Gastroesophageal sphincter (tissue), 4 donors: ENCODE measurements around the gene CFAP68. TPM values are rescaled to one million over a fixed set of nuclear protein-coding genes. Genes with fewer than 3 reads are reported as not detected.

ENCODE experiments used
- ATAC-seq: fragments of 150-250 bp; one replicate; pipeline ENCODE4 v1.9.1; 2016; ENCODE audit warnings: mild to moderate bottlenecking, moderate library complexity
- H3K27ac ChIP-seq, 4 donors: fragments of 200-600 bp; sonication (generic) in 3 of 4; 1 replicate in 3 of 4; 2 replicates in 1 of 4; pipeline ENCODE4 v1.5.1; 2016 to 2019
- H3K27me3 ChIP-seq: fragments of 200-600 bp; sonication (generic); one replicate; pipeline ENCODE4 v1.5.1; 2019
- H3K36me3 ChIP-seq, 2 donors: fragments of 200-600 bp; sonication (generic); one replicate each; pipeline ENCODE4 v1.5.1; 2019; ENCODE audit warnings: control low read depth in 1 of 2
- H3K4me1 ChIP-seq, 3 donors: fragments of 200-600 bp; sonication (generic); 1 replicate in 2 of 3; 2 replicates in 1 of 3; pipeline ENCODE4 v1.5.1; 2016 to 2019; ENCODE audit warnings: control low read depth in 2 of 3
- H3K4me3 ChIP-seq, 2 donors: fragments of 200-600 bp; sonication (generic); one replicate each; pipeline ENCODE4 v1.5.1; 2019; ENCODE audit warnings: mild to moderate bottlenecking in 1 of 2, moderate library complexity in 1 of 2
- H3K9me3 ChIP-seq, 3 donors: fragments of 200-600 bp; sonication (generic); one replicate each; pipeline ENCODE4 v1.5.1; 2017 to 2019; ENCODE audit warnings: control low read depth in 2 of 3
- CTCF ChIP-seq, 4 experiments: fragments of 200-600 bp in 2 of 4; fragments of 450-650 bp in 2 of 4; sonication (generic) in 1 of 4; IDR thresholded peaks; one replicate each; pipeline ENCODE4 v1.5.1; 2017 to 2019; ENCODE audit warnings: antibody characterized with exemption in 4 of 4, mild to moderate bottlenecking in 2 of 4, moderate library complexity in 2 of 4
- EP300 ChIP-seq: sonication (generic); formaldehyde crosslinking; IDR thresholded peaks from one replicate; pipeline ENCODE4 v1.6.1; 2017; ENCODE audit warnings: antibody characterized with exemption, mild to moderate bottlenecking
- POLR2A ChIP-seq, 2 donors: fragments of 450-650 bp; IDR thresholded peaks; one replicate each; pipeline ENCODE4 v1.6.1; 2017; ENCODE audit warnings: antibody characterized with exemption in 2 of 2, mild to moderate bottlenecking in 2 of 2, moderate library complexity in 1 of 2
- POLR2AphosphoS5 ChIP-seq: sonication (generic); formaldehyde crosslinking; IDR thresholded peaks from one replicate; pipeline ENCODE4 v1.6.1; 2017; ENCODE audit warnings: antibody characterized with exemption
- WGBS, 2 donors: methylation state at CpG; one replicate each; pipeline ENCODE4 v1.1.5; 2018; ENCODE audit warnings: low coverage in 1 of 2; 5-methylcytosine and 5-hydroxymethylcytosine counted together
- total RNA-seq, 4 donors: library from RNA; depleted of rRNA; stranded (reverse); fragments of >200 nt; gene quantifications; one replicate each; pipeline ENCODE4 v1.1.0, GENCODE V29; 2016

Gene CFAP68
- total RNA-seq, 4 donors from 2014 or later: 11.7 to 19.3 (median 17.5) TPM

- Histone ChIP-seq H3K4me1 (no peaks in the 10 kb centered on the region), H3K4me3 (no peak overlapping the region), H3K36me3 (peaks cover 0 to 99% of the 10 kb centered on the region in 2 donors), H3K27me3 (no peaks in the 10 kb centered on the region), H3K27ac (no peak overlapping the region), H3K9me3 (no peaks in the 10 kb centered on the region)
- no peak for ATAC-seq
- TF ChIP-seq POLR2AphosphoS5: no peak
- no peak for TF ChIP-seq POLR2A (IDR thresholded peaks at IDR 0.05)
- TF ChIP-seq CTCF (IDR thresholded peaks at IDR 0.05): no peak
These were observed 23.8 kb upstream of the CFAP68 start for GRCh38 chr11:111855506-111855905.

GRCh38 chr11:111860257-111860656 lies 19.1 kb upstream of the CFAP68 start:
- 88 to 92% methylated on average over 2 to 3 of the region's 3 CpGs for WGBS, 2 donors
- TF ChIP-seq CTCF (IDR thresholded peaks at IDR 0.05): no peak
- no peak for TF ChIP-seq EP300
- TF ChIP-seq POLR2A (IDR thresholded peaks at IDR 0.05): no peak
- no peak for TF ChIP-seq POLR2AphosphoS5
- Histone ChIP-seq H3K27ac (no peak overlapping the region), H3K36me3 (peaks cover 3 to 95% of the 10 kb centered on the region in 2 donors), H3K27me3 (no peaks in the 10 kb centered on the region), H3K4me1 (no peaks in the 10 kb centered on the region), H3K9me3 (no peaks in the 10 kb centered on the region), H3K4me3 (no peak overlapping the region)
- no peak for ATAC-seq

- no peaks in the 10 kb centered on the region for H3K27me3 ChIP-seq
- 83% methylated on average over 1 of the region's 1 CpG; no CpG with 5 or more reads in 1 of the 2 donors for WGBS, 2 donors
- TF ChIP-seq CTCF (IDR thresholded peaks at IDR 0.05): no peak
- TF ChIP-seq POLR2A (IDR thresholded peaks at IDR 0.05): no peak
- TF ChIP-seq EP300: no peak
- TF ChIP-seq POLR2AphosphoS5: no peak
- no peak overlapping the region for H3K27ac ChIP-seq
- peak overlapping the region; percentile 75 to 90 for H3K4me3 ChIP-seq
- ATAC-seq: no peak
- H3K36me3 ChIP-seq: peaks cover 0 to 39% of the 10 kb centered on the region in 2 donors
- no peaks in the 10 kb centered on the region for H3K9me3 ChIP-seq
- peaks cover 0 to 31% (median 2%) of the 10 kb centered on the region in 3 donors for H3K4me1 ChIP-seq
These were observed 9.2 kb upstream of the CFAP68 start for GRCh38 chr11:111870113-111870512.

- TF ChIP-seq CTCF (IDR thresholded peaks at IDR 0.05) (no peak), EP300 (no peak), POLR2A (IDR thresholded peaks at IDR 0.05) (no peak), POLR2AphosphoS5 (no peak)
- no peak for ATAC-seq
These were observed 8.8 kb upstream of the CFAP68 start for GRCh38 chr11:111870522-111870885.

GRCh38 chr11:111870886-111871692 lies 8.3 kb upstream of the CFAP68 start, which contains the start of gene ALG9:
Gene ALG9 (minus strand): TSS chr11:111871581. CDS start chr11:111871482, 99 bp downstream.
- H3K9me3 ChIP-seq: no peaks in the 10 kb centered on the region
- no peaks in the 10 kb centered on the region for H3K27me3 ChIP-seq
- peak within 1 kb of the TSS; percentile 75 to 90 for H3K4me3 ChIP-seq
- TF ChIP-seq POLR2AphosphoS5 (peak; percentile 81), POLR2A (IDR thresholded peaks at IDR 0.05) (peak; percentile 11 to 41), EP300 (no peak), CTCF (IDR thresholded peaks at IDR 0.05) (peak in 3 of 4 experiments; percentile 24 to 27 (median 24))
- H3K27ac ChIP-seq: peak within 1 kb of the TSS; percentile 45 to 91 (median 90)
- peak; percentile 88 for ATAC-seq
- 0% methylated on average over 3 to 4 of the region's 51 CpGs for WGBS, 2 donors
- peaks cover 0 to 31% (median 2%) of the 10 kb centered on the region in 3 donors for H3K4me1 ChIP-seq
- H3K36me3 ChIP-seq: peaks cover 0 to 37% of the 10 kb centered on the region in 2 donors

More at GRCh38 chr11:111870522-111870885, 8.8 kb upstream of the CFAP68 start:
- Histone ChIP-seq H3K27ac (peak overlapping the region; percentile 45 to 91 (median 90)), H3K4me1 (peaks cover 0 to 31% (median 2%) of the 10 kb centered on the region in 3 donors), H3K4me3 (peak overlapping the region; percentile 75 to 90), H3K36me3 (peaks cover 0 to 39% of the 10 kb centered on the region in 2 donors), H3K27me3 (no peaks in the 10 kb centered on the region), H3K9me3 (no peaks in the 10 kb centered on the region)
